K562 (cell line): ENCODE measurements around the gene SLC22A1. TPM values are rescaled to one million over a fixed set of nuclear protein-coding genes. Genes with fewer than 3 reads are reported as not detected.

ENCODE experiments used
- ATAC-seq: fragments of 200-7000 bp; cut with Tn5 transposase; 3 replicates; pipeline ENCODE4 v1.9.1; 2020; ENCODE audit warnings: moderate library complexity
- BruUV-seq: library from RNA; stranded (reverse); fragments of 400-500 nt; replicated peaks from 2 replicates; lab custom pipeline; 2021; lab: Mats Ljungman, UMichigan
- CTCF ChIA-PET: fragments of 300-600 bp; formaldehyde crosslinking; extraction: SDS; loops from one replicate; lab custom pipeline; 2021; ENCODE audit warnings: low intra/inter-chr PET ratio; lab: Yijun Ruan, JAX
- POLR2A ChIA-PET: fragments of 300-600, 350-650 bp; sonication (Branson Sonifier 250); formaldehyde crosslinking; extraction: SDS; loops from one replicate; lab custom pipeline; 2021; ENCODE audit warnings: antibody characterized with exemption, inconsistent platforms; lab: Yijun Ruan, JAX
- DNase-seq, 4 experiments: peaks; one replicate each; pipeline versions ENCODE4 v3.0.0 to v3.0.0-alpha.2; 2011 to 2018; ENCODE audit warnings: low spot score in 3 of 4, mixed read lengths in 3 of 4; ENCODE audit errors: extremely low read depth in 1 of 4
- FAIRE-seq: peaks from 2 replicates; lab custom pipeline; 2011; peaks lifted over from hg19 to GRCh38; lab: Jason Lieb, UNC
- H2AFZ ChIP-seq: 2 replicates; pipeline ENCODE4 v1.6.0; 2011; ENCODE audit warnings: low read depth, low read length, control low read depth, inconsistent platforms
- H3K27ac ChIP-seq: fragments of 200-600 bp; 3 replicates; pipeline ENCODE4 v1.8.0; 2011; ENCODE audit warnings: low read depth, mild to moderate bottlenecking, control low read depth, inconsistent platforms, low read length, moderate library complexity, mixed read lengths; ENCODE audit errors: extremely low read depth
- H3K27me3 ChIP-seq, 2 experiments: fragments of 300-600 bp in 1 of 2; 2 replicates in 1 of 2; 3 replicates in 1 of 2; pipeline versions ENCODE4 v1.6.0 to v1.8.0; 2011; ENCODE audit warnings: inconsistent platforms in 2 of 2, low read length in 2 of 2, mild to moderate bottlenecking in 1 of 2, mixed read lengths in 1 of 2, moderate library complexity in 1 of 2; ENCODE audit not compliant: control insufficient read depth in 2 of 2, insufficient read depth in 2 of 2
- H3K36me3 ChIP-seq: fragments of 300-600 bp; 3 replicates; pipeline ENCODE4 v1.8.0; 2011; ENCODE audit warnings: mild to moderate bottlenecking, low read length, inconsistent platforms; ENCODE audit not compliant: control insufficient read depth, insufficient read depth
- H3K4me1 ChIP-seq, 2 experiments: fragments of 200-600 bp in 1 of 2; replicated peaks in 1 of 2; 2 replicates in 1 of 2; 3 replicates in 1 of 2; pipeline versions ENCODE4 v1.5.1 to v1.8.0; 2011; ENCODE audit warnings: inconsistent platforms in 2 of 2, low read length in 2 of 2, mild to moderate bottlenecking in 1 of 2, mixed read lengths in 1 of 2, moderate library complexity in 1 of 2; ENCODE audit not compliant: control insufficient read depth in 2 of 2, insufficient read depth in 2 of 2
- H3K4me2 ChIP-seq: 2 replicates; pipeline ENCODE4 v1.6.1; 2011; ENCODE audit warnings: low read length, control low read depth, inconsistent platforms, mixed read lengths; ENCODE audit not compliant: insufficient read depth
- H3K4me3 ChIP-seq: fragments of 200-600 bp; sonication (generic), shearing (Covaris generic); 2 replicates; pipeline ENCODE4 v1.5.1; 2016; ENCODE audit warnings: control low read depth, inconsistent platforms
- H3K79me2 ChIP-seq: fragments of 200-600 bp; 3 replicates; pipeline ENCODE4 v1.8.0; 2011; ENCODE audit warnings: low read length, inconsistent platforms; ENCODE audit not compliant: control insufficient read depth, insufficient read depth
- H3K9ac ChIP-seq, 2 experiments: 2 replicates each; pipeline versions ENCODE4 v1.6.0 to v1.6.1; 2011; ENCODE audit warnings: low read depth in 2 of 2, low read length in 2 of 2, control low read depth in 1 of 2, inconsistent platforms in 1 of 2, mild to moderate bottlenecking in 1 of 2, mixed read lengths in 1 of 2; ENCODE audit not compliant: insufficient read depth in 1 of 2
- H3K9me1 ChIP-seq: one replicate; pipeline ENCODE4 v1.6.0; 2011; ENCODE audit warnings: inconsistent platforms, mild to moderate bottlenecking, low read length, moderate library complexity; ENCODE audit not compliant: control insufficient read depth, insufficient read depth
- H3K9me3 ChIP-seq: replicated peaks from 2 replicates; pipeline ENCODE4 v1.5.1; 2011; ENCODE audit warnings: low read depth, low read length, inconsistent platforms; ENCODE audit not compliant: control insufficient read depth, insufficient read depth
- H4K20me1 ChIP-seq: replicated peaks from 2 replicates; pipeline ENCODE4 v1.6.1; 2011; ENCODE audit warnings: low read length, inconsistent platforms, mixed read lengths; ENCODE audit not compliant: control insufficient read depth, insufficient read depth
- ARID3A ChIP-seq: IDR thresholded peaks from 2 replicates; pipeline ENCODE4 v1.6.1; 2012; ENCODE audit warnings: low read depth, low read length, improper control_type of control experiment, borderline replicate concordance
- BRCA1 ChIP-seq, 2 experiments: fragments of 450-650 bp in 1 of 2; sonication (generic) in 1 of 2; formaldehyde crosslinking in 1 of 2; IDR thresholded peaks; 2 replicates each; pipeline versions ENCODE4 v1.5.0 to v1.6.1; 2017 to 2020; ENCODE audit warnings: mild to moderate bottlenecking in 1 of 2, missing genetic modification reagents in 1 of 2
- DMBX1 ChIP-seq: fragments of 250-450 bp; sonication (Bioruptor Pico); IDR thresholded peaks from 2 replicates; pipeline ENCODE4 v1.8.0; 2022; ENCODE audit warnings: inconsistent platforms, mild to moderate bottlenecking, moderate library complexity, borderline replicate concordance
- ELK1 ChIP-seq: sonication (generic); formaldehyde crosslinking; IDR thresholded peaks from 2 replicates; pipeline ENCODE4 v1.8.1; 2022; ENCODE audit warnings: missing genetic modification reagents
- HBP1 ChIP-seq: fragments of 450-650 bp; formaldehyde crosslinking; IDR thresholded peaks from 2 replicates; pipeline ENCODE4 v1.4.0; 2022; ENCODE audit warnings: missing genetic modification characterization
- HLTF ChIP-seq: fragments of 450-650 bp; IDR thresholded peaks from 2 replicates; pipeline ENCODE4 v1.6.1; 2016
- HSF4 ChIP-seq: fragments of 250-450 bp; sonication (Bioruptor Pico); IDR thresholded peaks from 2 replicates; pipeline ENCODE4 v2.1.2; 2022; ENCODE audit warnings: mild to moderate bottlenecking, moderate library complexity, borderline replicate concordance
- SMARCB1 ChIP-seq: IDR thresholded peaks from 2 replicates; pipeline ENCODE4 v1.6.1; 2011; ENCODE audit warnings: improper control_type of control experiment, low read depth; ENCODE audit not compliant: insufficient read length
- ZBED1 ChIP-seq: IDR thresholded peaks from 2 replicates; pipeline ENCODE4 v1.6.1; 2014
- ZNF263 ChIP-seq: sonication (generic); formaldehyde crosslinking; IDR thresholded peaks from 2 replicates; pipeline ENCODE4 v1.8.0; 2022; ENCODE audit warnings: mild to moderate bottlenecking, missing genetic modification reagents, borderline replicate concordance
- ZNF785 ChIP-seq: fragments of 250-450 bp; sonication (Bioruptor Pico); IDR thresholded peaks from 2 replicates; pipeline ENCODE4 v1.4.0; 2020; ENCODE audit warnings: mild to moderate bottlenecking
- WGBS: fragments of 100-300 bp; shearing (Covaris generic); methylation state at CpG from one replicate; pipeline ENCODE4 v1.1.6; 2016; ENCODE audit warnings: low coverage, mixed read lengths; ENCODE audit not compliant: insufficient coverage; ENCODE audit errors: missing lambda C conversion rate; 5-methylcytosine and 5-hydroxymethylcytosine counted together
- in situ Hi-C: fragments of 300-500 bp; cut with MboI; formaldehyde crosslinking; loops from 4 replicates; pipeline ENCODE4 v1.15.0; 2018; ENCODE audit warnings: inconsistent platforms, mixed read lengths
- intact Hi-C: fragments of 100-400 bp; cut with micrococcal nuclease; formaldehyde crosslinking; loops from 2 replicates; pipeline ENCODE4 v1.14.2; 2022
- polyA plus RNA-seq, 8 experiments: library from polyadenylated mRNA; depleted of rRNA in 4 of 8; stranded (reverse) in 5 of 8; unstranded in 3 of 8; fragments of >200 nt; fragmentation: Nextera tagmentation in 2 of 8; fragmentation: Illumina TruSeq in 1 of 8; extraction: Ambion mirVana in 2 of 8; extraction: Trizol in 1 of 8; gene quantifications; 2 replicates each; pipeline versions ENCODE4 v1.2.1 to v1.2.3, GENCODE V29; 2011 to 2014; ENCODE audit warnings: inconsistent platforms in 1 of 8, missing spikeins in 1 of 8
- total RNA-seq, 7 experiments: library from RNA; depleted of rRNA in 6 of 7; stranded (reverse); fragments of >200 nt in 6 of 7; fragmentation: Illumina TruSeq in 2 of 7; extraction: Trizol in 2 of 7; gene quantifications; 2 replicates each; pipeline versions ENCODE4 v1.2.1 to v1.2.3, GENCODE V29; 2011 to 2021; ENCODE audit warnings: low replicate concordance in 1 of 7

The SLC22A1 gene
- total and polyA plus RNA-seq, 9 of the 15 experiments (the other 6 are each of a cell fraction or from before 2014, with no cell fraction given), result 0.11 to 0.60 (median 0.26) TPM; not detected in 4

- H3K4me3 ChIP-seq, result no peak overlapping the region
- peaks cover 0 to 7% of the 10 kb centered on the region in 2 experiments; a peak in 1 of 5 replicates for H3K4me1 ChIP-seq
Measured at GRCh38 chr6:160121981-160122380, 366 bp downstream of the SLC22A1 start.

More at GRCh38 chr6:160121981-160122380, 366 bp downstream of the SLC22A1 start:
- ATAC-seq (no peak; the same call in 2 of the 3 replicates), FAIRE-seq (no peak), DNase-seq (no peak)
- H4K20me1 ChIP-seq, result no peaks in the 10 kb centered on the region; the same call in 1 of the 2 replicates
- BruUV-seq, result no TSS peak
- H3K27me3 ChIP-seq, result peaks cover 0 to 5% of the 10 kb centered on the region in 2 experiments; a peak in 1 of 5 replicates
- H3K4me2 ChIP-seq, result no peak overlapping the region
- ChIA-PET POLR2A (no interaction called here), CTCF (no interaction called here)
- in situ Hi-C loops, result no loop called here
- no peaks in the 10 kb centered on the region for H3K36me3 ChIP-seq
- intact Hi-C loops, result no loop called here
- TF ChIP-seq ZNF785 (CRISPR knock-in tag), result no peak
- no peak for TF ChIP-seq HSF4
- TF ChIP-seq ZBED1, result no peak
- no peak for TF ChIP-seq ZNF263 (CRISPR knock-in tag)
- no peak for TF ChIP-seq BRCA1 (IDR thresholded peaks at IDR 0.05)
- no peak for TF ChIP-seq BRCA1 (CRISPR knock-in tag; IDR thresholded peaks at IDR 0.05)
- TF ChIP-seq HBP1, result no peak
- TF ChIP-seq ARID3A, result no peak
- no peak for TF ChIP-seq SMARCB1
- TF ChIP-seq HLTF, result no peak
- no peak for TF ChIP-seq DMBX1
- TF ChIP-seq ELK1 (CRISPR knock-in tag), result no peak
- H3K27ac ChIP-seq, result no peak overlapping the region
- WGBS, result 57% methylated on average over 13 of the region's 14 CpGs
- H3K79me2 ChIP-seq, result no peaks in the 10 kb centered on the region
- no peaks in the 10 kb centered on the region for H3K9me1 ChIP-seq
- no peak overlapping the region for H2AFZ ChIP-seq
- H3K9ac ChIP-seq, result peak overlapping the region in 1 of 2 experiments; percentile 24; a peak in 2 of 4 replicates
- H3K9me3 ChIP-seq, result no peaks in the 10 kb centered on the region; the same call in 1 of the 2 replicates
